HepG2 (cell line): ENCODE measurements around the gene ZNF500. TPM values are rescaled to one million over a fixed set of nuclear protein-coding genes. Genes with fewer than 3 reads are reported as not detected.

Experiments used
- CCAR2 ChIP-seq: fragments of 200-400 bp; formaldehyde crosslinking; optimal IDR thresholded peaks from 2 replicates; pipeline ENCODE3; 2018; ENCODE audit warnings: low read depth, mild to moderate bottlenecking, low read length, moderate library complexity
- CEBPZ ChIP-seq: IDR thresholded peaks from 2 replicates; pipeline ENCODE4 v1.6.1; 2012; ENCODE audit warnings: low read length, improper control_type of control experiment
- CSRNP2 ChIP-seq: sonication (generic); formaldehyde crosslinking; conservative IDR thresholded peaks from 2 replicates; pipeline ENCODE4 v1.8.0; 2022; ENCODE audit warnings: low read depth, missing genetic modification reagents
- E2F1 ChIP-seq: sonication (generic); formaldehyde crosslinking; IDR thresholded peaks from 2 replicates; pipeline ENCODE4 v1.5.0; 2020; ENCODE audit warnings: missing genetic modification reagents
- JUNB ChIP-seq: sonication (generic); formaldehyde crosslinking; IDR thresholded peaks from 2 replicates; pipeline ENCODE4 v1.8.0; 2022; ENCODE audit warnings: missing genetic modification reagents, mild to moderate bottlenecking, borderline replicate concordance
- MAFK ChIP-seq, 2 experiments: IDR thresholded peaks in 1 of 2; conservative IDR thresholded peaks in 1 of 2; 2 replicates each; pipeline ENCODE4 v1.6.1; 2011; ENCODE audit warnings: improper control_type of control experiment in 2 of 2, low read length in 2 of 2
- MED13 ChIP-seq: sonication (generic); formaldehyde crosslinking; IDR thresholded peaks from 2 replicates; pipeline ENCODE4 v1.5.0; 2020; ENCODE audit warnings: missing genetic modification reagents
- PRMT3 ChIP-seq: sonication (generic); formaldehyde crosslinking; IDR thresholded peaks from 2 replicates; pipeline ENCODE4 v1.8.1; 2022; ENCODE audit warnings: low read depth, mild to moderate bottlenecking, moderate library complexity, missing genetic modification reagents, borderline replicate concordance
- PRPF4 ChIP-seq: fragments of 200-400 bp; formaldehyde crosslinking; IDR thresholded peaks from 2 replicates; pipeline ENCODE4 v1.6.1; 2016; ENCODE audit warnings: low read length, low read depth; ENCODE audit not compliant: poor library complexity, severe bottlenecking
- SRF ChIP-seq: IDR thresholded peaks from 2 replicates; pipeline ENCODE4 v1.6.1; 2011; ENCODE audit warnings: mild to moderate bottlenecking, low read depth, low read length, moderate library complexity
- TSC22D2 ChIP-seq: sonication (generic); formaldehyde crosslinking; IDR thresholded peaks from 2 replicates; pipeline ENCODE4 v1.5.1; 2020; ENCODE audit warnings: missing genetic modification reagents, mild to moderate bottlenecking, borderline replicate concordance
- ZNF318 ChIP-seq: sonication (generic); formaldehyde crosslinking; IDR thresholded peaks from 2 replicates; pipeline ENCODE4 v1.4.0; 2020; ENCODE audit warnings: mild to moderate bottlenecking, missing genetic modification reagents
- ZSCAN30 ChIP-seq: sonication (generic); formaldehyde crosslinking; IDR thresholded peaks from 2 replicates; pipeline ENCODE4 v1.5.0; 2020; ENCODE audit warnings: mild to moderate bottlenecking, missing genetic modification reagents
- ZZZ3 ChIP-seq: sonication (generic); formaldehyde crosslinking; IDR thresholded peaks from 2 replicates; pipeline ENCODE4 v1.4.0; 2020; ENCODE audit warnings: missing genetic modification reagents, mild to moderate bottlenecking, borderline replicate concordance
- polyA plus RNA-seq, 8 experiments: library from polyadenylated mRNA; depleted of rRNA in 3 of 8; stranded (reverse) in 7 of 8; unstranded in 1 of 8; fragments of >200 nt; fragmentation: Illumina TruSeq in 4 of 8; extraction: Trizol in 4 of 8; gene quantifications; 2 replicates each; pipeline versions ENCODE4 v1.2.1 to v1.2.3, GENCODE V29; 2011 to 2016; ENCODE audit warnings: low read depth in 4 of 8, missing spikeins in 1 of 8, mixed read lengths in 1 of 8; ENCODE audit not compliant: insufficient read depth in 1 of 8
- total RNA-seq, 5 experiments: library from RNA; depleted of rRNA; stranded (reverse); fragments of >200 nt; fragmentation: Illumina TruSeq; extraction: Trizol; gene quantifications; 2 replicates each; pipeline ENCODE4 v1.2.3, GENCODE V29; 2016; ENCODE audit warnings: low read depth in 1 of 5

ZNF500 gene
- total and polyA plus RNA-seq, 2 of the 13 experiments (the other 11 are each of a cell fraction or from before 2014, with no cell fraction given) = 6.1 to 12.2 TPM

- TF ChIP-seq CEBPZ = no peak
- no peak for TF ChIP-seq CCAR2
- TF ChIP-seq MED13 (CRISPR knock-in tag) = no peak
- TF ChIP-seq MAFK (conservative IDR thresholded peaks at IDR 0.05 in 1 of 2, IDR thresholded peaks at IDR 0.05 in 1 of 2; ENCODE audit: low read length in 2 of 2) = no peak
- no peak for TF ChIP-seq ZZZ3 (CRISPR knock-in tag)
- TF ChIP-seq TSC22D2 (CRISPR knock-in tag) = no peak
- no peak for TF ChIP-seq CSRNP2 (CRISPR knock-in tag)
- no peak for TF ChIP-seq E2F1 (CRISPR knock-in tag)
- no peak for TF ChIP-seq ZSCAN30 (CRISPR knock-in tag)
- TF ChIP-seq SRF = no peak
- TF ChIP-seq JUNB = no peak
- no peak for TF ChIP-seq PRPF4
- TF ChIP-seq PRMT3 (CRISPR knock-in tag) = no peak
- TF ChIP-seq ZNF318 (CRISPR knock-in tag) = no peak
Measured at GRCh38 chr16:4702466-4702808, 64.5 kb downstream of the ZNF500 start (continued).
